Measurements from ENCODE around the gene HLA-E.

DNA sequence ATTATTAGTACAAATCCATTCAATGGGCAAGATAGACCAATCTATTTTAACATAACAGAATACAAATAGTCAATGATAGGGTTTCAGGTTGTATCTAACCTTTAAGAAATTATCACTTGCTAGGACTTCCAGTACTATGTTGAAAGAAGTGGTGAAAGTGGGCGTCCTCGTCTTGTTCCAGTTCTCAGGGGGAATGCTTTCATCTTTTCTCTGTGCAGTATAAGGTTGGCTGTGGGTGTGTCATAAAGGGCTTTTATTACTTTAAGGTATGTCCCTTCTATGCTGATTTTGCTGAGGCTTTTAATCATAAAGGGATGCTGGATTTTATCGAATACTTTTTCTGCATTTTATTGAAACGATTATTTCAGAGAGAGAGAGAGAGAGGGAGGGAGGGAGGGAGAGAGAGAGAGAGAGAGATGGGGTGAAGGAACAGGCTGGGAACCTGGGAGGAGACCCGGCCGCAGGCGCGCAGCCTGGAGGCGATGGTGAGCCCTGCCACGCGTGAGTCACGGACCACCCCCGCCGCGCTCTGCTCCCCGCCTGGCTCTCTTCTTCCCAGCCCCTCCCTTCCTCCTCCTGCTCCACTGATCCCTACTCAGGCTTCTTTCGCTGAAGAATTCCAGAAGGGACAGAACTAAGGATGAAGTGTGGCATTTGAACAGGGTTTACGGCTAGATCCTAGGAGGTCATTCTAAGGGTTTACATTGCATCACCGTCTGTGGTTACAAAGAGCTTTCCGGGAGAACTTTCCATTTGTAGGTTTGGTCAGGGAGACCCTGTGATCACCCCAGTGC lies 45.5 kb upstream of the HLA-E start:
- TF ChIP-seq, protein P1, sequence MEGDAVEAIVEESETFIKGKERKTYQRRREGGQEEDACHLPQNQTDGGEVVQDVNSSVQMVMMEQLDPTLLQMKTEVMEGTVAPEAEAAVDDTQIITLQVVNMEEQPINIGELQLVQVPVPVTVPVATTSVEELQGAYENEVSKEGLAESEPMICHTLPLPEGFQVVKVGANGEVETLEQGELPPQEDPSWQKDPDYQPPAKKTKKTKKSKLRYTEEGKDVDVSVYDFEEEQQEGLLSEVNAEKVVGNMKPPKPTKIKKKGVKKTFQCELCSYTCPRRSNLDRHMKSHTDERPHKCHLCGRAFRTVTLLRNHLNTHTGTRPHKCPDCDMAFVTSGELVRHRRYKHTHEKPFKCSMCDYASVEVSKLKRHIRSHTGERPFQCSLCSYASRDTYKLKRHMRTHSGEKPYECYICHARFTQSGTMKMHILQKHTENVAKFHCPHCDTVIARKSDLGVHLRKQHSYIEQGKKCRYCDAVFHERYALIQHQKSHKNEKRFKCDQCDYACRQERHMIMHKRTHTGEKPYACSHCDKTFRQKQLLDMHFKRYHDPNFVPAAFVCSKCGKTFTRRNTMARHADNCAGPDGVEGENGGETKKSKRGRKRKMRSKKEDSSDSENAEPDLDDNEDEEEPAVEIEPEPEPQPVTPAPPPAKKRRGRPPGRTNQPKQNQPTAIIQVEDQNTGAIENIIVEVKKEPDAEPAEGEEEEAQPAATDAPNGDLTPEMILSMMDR (IDR thresholded peaks at IDR 0.05; ENCODE audit: insufficient read depth, low read depth, low read length): no peak
- TF ChIP-seq EZH2 (IDR thresholded peaks at IDR 0.05; ENCODE audit: insufficient read depth, low read length): no peak

All from astrocyte (in vitro differentiated cells and primary cell).